ENCODE data around the gene ELMOD2. TPM values are rescaled to one million over a fixed set of nuclear protein-coding genes. Genes with fewer than 3 reads are reported as not detected.

ELMOD2 gene
- total and polyA plus RNA-seq, 2 experiments from 2014 or later, result 25.0 to 35.8 TPM

DNA sequence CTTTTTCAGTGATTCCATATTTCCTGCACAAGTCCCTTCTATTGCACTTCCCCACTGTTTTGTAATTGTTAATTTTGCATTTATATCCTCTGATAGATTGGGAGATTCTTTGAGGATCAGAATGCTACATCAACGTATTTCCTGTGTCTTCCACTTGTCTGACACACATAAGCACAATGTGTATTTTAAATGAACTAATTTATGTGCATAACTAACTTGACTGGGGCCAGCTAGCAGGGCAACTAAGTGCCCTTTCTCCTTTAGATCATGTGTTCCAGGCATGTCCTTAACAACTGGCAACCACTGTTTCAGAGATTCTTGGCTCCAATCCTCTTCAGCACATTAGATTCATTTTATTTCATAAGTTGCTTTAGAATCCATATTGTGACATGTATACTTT is 60.5 kb downstream of the ELMOD2 start:
- no peak overlapping the region for H3K27ac ChIP-seq
- WGBS, 2 experiments (ENCODE audit: low coverage in 1 of 2, low lambda C conversion rate in 2 of 2, missing lambda C conversion rate in 2 of 2), result 13 to 20% methylated on average over 1 of the region's 1 CpG
- in situ Hi-C loops (cut with MboI), result no loop called here

DNA sequence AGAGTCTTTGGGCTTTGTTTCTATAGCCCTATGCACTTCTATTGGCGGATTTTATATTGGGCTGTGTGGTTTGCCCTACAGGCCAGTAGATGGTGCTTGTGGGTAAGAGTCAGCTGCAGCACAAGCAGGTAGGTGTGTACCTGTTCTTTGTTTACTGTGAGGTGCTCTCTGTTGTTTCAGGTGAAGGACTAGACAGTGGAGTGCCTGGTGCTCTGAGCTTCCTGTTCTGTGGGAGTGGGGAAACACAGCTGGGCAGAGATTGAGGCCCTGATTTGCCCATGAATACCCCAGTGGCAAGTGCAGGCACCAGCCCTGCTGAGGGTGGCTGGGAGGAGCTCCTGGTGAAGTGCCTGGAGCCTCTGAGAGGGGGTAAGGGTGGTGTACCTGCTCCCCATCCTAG is 71.1 kb downstream of the ELMOD2 start:
- in situ Hi-C loops (cut with MboI), result no loop called here
- H3K9me3 ChIP-seq (ENCODE audit: low read depth), result no peaks in the 10 kb centered on the region
- H3K27me3 ChIP-seq (replicated peaks; ENCODE audit: insufficient read depth), result peaks cover 52% of the 10 kb centered on the region
- no peak overlapping the region for H3K27ac ChIP-seq
- H3K9ac ChIP-seq, result no peak overlapping the region
- TF ChIP-seq EZH2 (IDR thresholded peaks at IDR 0.05; ENCODE audit: insufficient read depth, poor library complexity, severe bottlenecking) (no peak), EZH2phosphoT487 (IDR thresholded peaks at IDR 0.05; ENCODE audit: insufficient read depth, low read depth) (no peak)
- peak; percentile 37 for DNase-seq
- no peak overlapping the region for H2AFZ ChIP-seq
- WGBS, 2 experiments (ENCODE audit: low coverage in 1 of 2, low lambda C conversion rate in 2 of 2, missing lambda C conversion rate in 2 of 2), result 0 to 9% methylated on average over 1 of the region's 1 CpG
- H3K36me3 ChIP-seq (ENCODE audit: low read depth), result no peaks in the 10 kb centered on the region
- H3K4me3 ChIP-seq, result no peak overlapping the region
- no peaks in the 10 kb centered on the region for H4K20me1 ChIP-seq (ENCODE audit: insufficient read depth)
- H3K4me1 ChIP-seq (ENCODE audit: insufficient read depth), result no peaks in the 10 kb centered on the region
- H3F3A ChIP-seq (ENCODE audit: insufficient read depth), result no peaks in the 10 kb centered on the region
- no peaks in the 10 kb centered on the region for H3K79me2 ChIP-seq (ENCODE audit: insufficient read depth)
- no peak overlapping the region for H3K4me2 ChIP-seq (ENCODE audit: unreplicated experiment)
- H3K9me2 ChIP-seq (ENCODE audit: insufficient read depth), result no peaks in the 10 kb centered on the region

More for the DNA sequence above, 60.5 kb downstream of the ELMOD2 start:
- Histone ChIP-seq H4K20me1 (ENCODE audit: insufficient read depth) (no peaks in the 10 kb centered on the region; the same call in 1 of the 2 replicates), H2AFZ (no peak overlapping the region), H3K9me3 (ENCODE audit: low read depth) (no peaks in the 10 kb centered on the region), H3K36me3 (ENCODE audit: low read depth) (no peaks in the 10 kb centered on the region), H3F3A (ENCODE audit: insufficient read depth) (no peaks in the 10 kb centered on the region), H3K9me2 (ENCODE audit: insufficient read depth) (no peaks in the 10 kb centered on the region), H3K27me3 (replicated peaks; ENCODE audit: insufficient read depth) (peaks cover 45% of the 10 kb centered on the region), H3K4me2 (ENCODE audit: unreplicated experiment) (no peak overlapping the region), H3K9ac (no peak overlapping the region), H3K4me3 (no peak overlapping the region), H3K4me1 (ENCODE audit: insufficient read depth) (no peaks in the 10 kb centered on the region), H3K79me2 (ENCODE audit: insufficient read depth) (no peaks in the 10 kb centered on the region)
- DNase-seq, result no peak
- no peak for TF ChIP-seq EZH2 (IDR thresholded peaks at IDR 0.05; ENCODE audit: insufficient read depth, poor library complexity, severe bottlenecking)

DNA sequence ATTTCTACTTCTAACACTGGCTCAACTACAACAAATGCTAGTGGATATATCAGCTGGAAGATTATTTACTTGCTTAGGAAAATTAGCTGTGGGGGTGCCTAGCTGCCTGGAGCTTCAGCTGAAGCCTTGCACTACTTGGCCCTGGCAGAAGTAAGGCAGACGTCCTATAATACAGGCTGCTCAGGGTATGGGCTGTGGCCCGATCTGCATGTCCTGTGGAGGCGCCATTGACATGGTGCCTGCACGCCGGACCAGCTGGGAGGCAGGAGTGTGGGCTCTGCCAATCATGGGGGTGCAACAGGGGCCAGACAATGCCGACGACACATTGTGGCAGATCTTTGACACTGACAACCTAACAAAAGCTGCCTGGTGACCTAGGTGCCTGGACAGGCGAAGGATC is 76.4 kb downstream of the ELMOD2 start:
- Histone ChIP-seq H3K36me3 (ENCODE audit: low read depth) (no peaks in the 10 kb centered on the region), H3K9ac (no peak overlapping the region), H4K20me1 (ENCODE audit: insufficient read depth) (no peaks in the 10 kb centered on the region), H3K9me3 (ENCODE audit: low read depth) (no peaks in the 10 kb centered on the region), H3K79me2 (ENCODE audit: insufficient read depth) (no peaks in the 10 kb centered on the region), H3K4me1 (ENCODE audit: insufficient read depth) (no peaks in the 10 kb centered on the region), H2AFZ (no peak overlapping the region), H3K27me3 (replicated peaks; ENCODE audit: insufficient read depth) (peaks cover 37% of the 10 kb centered on the region), H3K4me3 (no peak overlapping the region), H3K4me2 (ENCODE audit: unreplicated experiment) (no peak overlapping the region), H3K9me2 (ENCODE audit: insufficient read depth) (no peaks in the 10 kb centered on the region), H3F3A (ENCODE audit: insufficient read depth) (no peaks in the 10 kb centered on the region), H3K27ac (no peak overlapping the region)
- TF ChIP-seq EZH2phosphoT487 (IDR thresholded peaks at IDR 0.05; ENCODE audit: insufficient read depth, low read depth) (no peak), EZH2 (IDR thresholded peaks at IDR 0.05; ENCODE audit: insufficient read depth, poor library complexity, severe bottlenecking) (no peak)
- no peak for DNase-seq
- WGBS, 2 experiments (ENCODE audit: low coverage in 1 of 2, low lambda C conversion rate in 2 of 2, missing lambda C conversion rate in 2 of 2), result 55 to 60% methylated on average over 8 of the region's 8 CpGs
- in situ Hi-C loops (cut with MboI), result loop anchor here (25.0 kb wide), 1 partner anchor 238 kb away; the partner anchor contains the start of gene SCOC

DNA sequence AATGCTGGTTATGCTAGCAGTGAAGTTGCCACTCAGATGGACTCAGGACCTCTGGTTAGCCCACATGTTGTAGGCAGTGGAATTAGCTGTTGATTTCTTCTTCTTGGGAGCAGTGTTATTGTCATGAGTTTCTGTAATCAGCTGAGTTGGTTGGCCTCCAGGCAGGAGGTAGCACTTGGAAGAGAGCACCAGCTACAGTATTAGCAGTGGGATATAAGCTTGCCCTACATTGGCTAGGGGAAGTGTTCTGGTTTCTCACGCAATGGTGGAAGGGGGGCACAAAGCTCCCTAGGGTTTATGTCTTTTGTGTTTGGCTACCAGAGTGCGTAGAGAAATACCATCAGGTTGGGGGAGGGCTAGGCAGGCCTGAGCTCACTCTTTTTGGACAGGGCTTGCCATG is 78.7 kb downstream of the ELMOD2 start:
- TF ChIP-seq EZH2phosphoT487 (IDR thresholded peaks at IDR 0.05; ENCODE audit: insufficient read depth, low read depth), result no peak
- TF ChIP-seq EZH2 (IDR thresholded peaks at IDR 0.05; ENCODE audit: insufficient read depth, poor library complexity, severe bottlenecking), result no peak
- Histone ChIP-seq H3K4me3 (no peak overlapping the region), H3F3A (ENCODE audit: insufficient read depth) (no peaks in the 10 kb centered on the region), H3K36me3 (ENCODE audit: low read depth) (no peaks in the 10 kb centered on the region), H3K9me2 (ENCODE audit: insufficient read depth) (no peaks in the 10 kb centered on the region), H3K79me2 (ENCODE audit: insufficient read depth) (no peaks in the 10 kb centered on the region), H3K27ac (no peak overlapping the region), H4K20me1 (ENCODE audit: insufficient read depth) (no peaks in the 10 kb centered on the region), H2AFZ (no peak overlapping the region), H3K4me1 (ENCODE audit: insufficient read depth) (no peaks in the 10 kb centered on the region), H3K4me2 (ENCODE audit: unreplicated experiment) (no peak overlapping the region), H3K9ac (no peak overlapping the region), H3K27me3 (replicated peaks; ENCODE audit: insufficient read depth) (peaks cover 41% of the 10 kb centered on the region), H3K9me3 (ENCODE audit: low read depth) (no peaks in the 10 kb centered on the region)
- in situ Hi-C loops (cut with MboI), result loop anchor here (25.0 kb wide), 1 partner anchor 240 kb away; the partner anchor contains the start of gene SCOC
- DNase-seq, result no peak
- 39 to 44% methylated on average over 2 of the region's 2 CpGs for WGBS, 2 experiments (ENCODE audit: low coverage in 1 of 2, low lambda C conversion rate in 2 of 2, missing lambda C conversion rate in 2 of 2)

DNA sequence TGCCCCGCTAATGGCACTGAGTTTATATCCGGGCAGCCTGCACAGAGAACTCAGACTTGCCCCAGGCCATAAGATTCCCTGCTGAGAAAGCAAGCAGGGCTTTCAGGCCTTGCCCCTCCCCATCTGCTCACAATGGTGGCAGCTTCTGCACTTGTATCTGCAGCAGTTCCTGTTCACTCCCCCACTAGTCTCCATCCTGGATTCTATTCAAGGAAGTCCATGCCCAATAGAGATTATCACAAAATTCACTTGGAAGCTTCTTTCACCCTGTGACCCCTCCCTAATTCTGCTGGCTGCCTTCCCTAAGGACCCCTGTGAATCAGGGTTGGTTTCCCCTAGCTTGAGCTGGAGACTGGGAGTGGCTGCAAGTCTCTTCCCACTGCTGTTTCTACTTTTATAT is 79.3 kb downstream of the ELMOD2 start:
- Histone ChIP-seq H3K4me2 (ENCODE audit: unreplicated experiment) (no peak overlapping the region), H3K27ac (no peak overlapping the region), H3K36me3 (ENCODE audit: low read depth) (no peaks in the 10 kb centered on the region), H4K20me1 (ENCODE audit: insufficient read depth) (no peaks in the 10 kb centered on the region), H3F3A (ENCODE audit: insufficient read depth) (no peaks in the 10 kb centered on the region), H3K4me1 (ENCODE audit: insufficient read depth) (no peaks in the 10 kb centered on the region), H3K79me2 (ENCODE audit: insufficient read depth) (no peaks in the 10 kb centered on the region), H3K4me3 (no peak overlapping the region), H3K9me3 (ENCODE audit: low read depth) (no peaks in the 10 kb centered on the region), H2AFZ (no peak overlapping the region), H3K9ac (no peak overlapping the region), H3K9me2 (ENCODE audit: insufficient read depth) (no peaks in the 10 kb centered on the region), H3K27me3 (replicated peaks; ENCODE audit: insufficient read depth) (peaks cover 41% of the 10 kb centered on the region)
- no peak for TF ChIP-seq EZH2phosphoT487 (IDR thresholded peaks at IDR 0.05; ENCODE audit: insufficient read depth, low read depth)
- no peak for TF ChIP-seq EZH2 (IDR thresholded peaks at IDR 0.05; ENCODE audit: insufficient read depth, poor library complexity, severe bottlenecking)
- DNase-seq, result no peak
- 83 to 87% methylated on average over 2 of the region's 2 CpGs for WGBS, 2 experiments (ENCODE audit: low coverage in 1 of 2, low lambda C conversion rate in 2 of 2, missing lambda C conversion rate in 2 of 2)
- in situ Hi-C loops (cut with MboI), result loop anchor here (25.0 kb wide), 1 partner anchor 241 kb away; the partner anchor contains the start of gene SCOC

Small RNA genes within 50 kb of the gene (small RNA-seq; reads per million reads assigned to genes)
- gene AC108019.1 (ENCODE audit: low read depth, low replicate concordance), result not detected
- gene RN7SL152P (ENCODE audit: low read depth, low replicate concordance), result not detected

Other genes with a start within 250 kb of the ELMOD2 start
- 92.4 and 104 TPM in 2 replicates for gene SCOC, start 150.5 kb upstream of the ELMOD2 start, total RNA-seq (2014; rRNA removed; shearing (Covaris generic))
- gene SCOC, start 150.5 kb upstream of the ELMOD2 start, polyA plus RNA-seq (2016; fragmentation: Nextera tagmentation; extraction: Ambion mirVana), result 120 and 124 TPM in 2 replicates
- gene CLGN, start 96.5 kb upstream of the ELMOD2 start, total RNA-seq (2014; rRNA removed; shearing (Covaris generic)), result 0.63 and 5.1 TPM in 2 replicates
- 2.5 and 2.7 TPM in 2 replicates for gene CLGN, start 96.5 kb upstream of the ELMOD2 start, polyA plus RNA-seq (2016; fragmentation: Nextera tagmentation; extraction: Ambion mirVana)
- not detected in 2 replicates for gene MGAT4D, start 25.9 kb upstream of the ELMOD2 start, total RNA-seq (2014; rRNA removed; shearing (Covaris generic))
- not detected in 2 replicates for gene MGAT4D, start 25.9 kb upstream of the ELMOD2 start, polyA plus RNA-seq (2016; fragmentation: Nextera tagmentation; extraction: Ambion mirVana)
- not detected in 2 replicates for gene UCP1, start 44.8 kb downstream of the ELMOD2 start, total RNA-seq (2014; rRNA removed; shearing (Covaris generic))
- gene UCP1, start 44.8 kb downstream of the ELMOD2 start, polyA plus RNA-seq (2016; fragmentation: Nextera tagmentation; extraction: Ambion mirVana), result not detected in 2 replicates
- 14.4 and 18.3 TPM in 2 replicates for gene TBC1D9, start 232.2 kb downstream of the ELMOD2 start, total RNA-seq (2014; rRNA removed; shearing (Covaris generic))
- gene TBC1D9, start 232.2 kb downstream of the ELMOD2 start, polyA plus RNA-seq (2016; fragmentation: Nextera tagmentation; extraction: Ambion mirVana), result 4.4 and 4.6 TPM in 2 replicates